GM06990 (cell line): ENCODE data around the gene DYNAP.

ENCODE experiments used
- DNase-seq: peaks from one replicate; pipeline ENCODE4 v3.0.0-alpha.2; 2011; ENCODE audit not compliant: insufficient read length; ENCODE audit errors: extremely low read depth
- H3K27me3 ChIP-seq: replicated peaks from 2 replicates; pipeline ENCODE4 v1.6.0; 2011; ENCODE audit warnings: low read length; ENCODE audit not compliant: control insufficient read depth, insufficient read depth
- H3K36me3 ChIP-seq: 2 replicates; pipeline ENCODE4 v1.5.1; 2011; ENCODE audit warnings: low read length; ENCODE audit not compliant: control insufficient read depth, insufficient read depth
- H3K4me3 ChIP-seq: replicated peaks from 2 replicates; pipeline ENCODE4 v1.5.1; 2011; ENCODE audit warnings: low read depth, mild to moderate bottlenecking, control low read depth, low read length
- CTCF ChIP-seq: IDR thresholded peaks from 2 replicates; pipeline ENCODE4 v1.5.1; 2011; ENCODE audit warnings: low read length, control low read depth, mild to moderate bottlenecking, inconsistent platforms; ENCODE audit not compliant: insufficient read depth, poor library complexity, severe bottlenecking

The DYNAP gene

GRCh38 chr18:54616220-54616848 lies 25.3 kb downstream of the DYNAP start:
- Histone ChIP-seq H3K27me3 (no peaks in the 10 kb centered on the region), H3K4me3 (no peak overlapping the region), H3K36me3 (no peaks in the 10 kb centered on the region)
- DNase-seq = peak; percentile 4
- TF ChIP-seq CTCF = no peak

DNA sequence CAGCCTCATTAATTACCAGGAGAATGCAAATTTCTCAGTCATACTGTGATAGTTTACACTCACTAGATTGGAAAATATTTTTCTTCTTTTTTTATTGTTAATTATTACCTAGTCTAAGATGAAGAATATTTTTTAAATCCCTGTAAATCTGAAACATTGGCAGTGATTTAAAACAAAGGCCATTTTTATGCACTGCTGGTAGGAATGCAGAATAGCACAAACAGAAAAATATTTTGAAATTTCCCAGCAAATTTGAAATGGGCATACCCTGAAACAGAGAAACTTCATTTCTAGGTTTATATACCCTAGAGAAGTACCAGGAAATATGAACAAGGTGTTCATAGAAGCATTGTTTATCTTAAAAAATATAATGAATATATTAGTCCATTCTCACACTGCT lies 31.0 kb downstream of the DYNAP start:
- H3K27me3 ChIP-seq = no peaks in the 10 kb centered on the region; the same call in 1 of the 2 replicates
- no peak overlapping the region for H3K4me3 ChIP-seq
- H3K36me3 ChIP-seq = no peaks in the 10 kb centered on the region
- TF ChIP-seq CTCF = no peak
- no peak for DNase-seq

DNA sequence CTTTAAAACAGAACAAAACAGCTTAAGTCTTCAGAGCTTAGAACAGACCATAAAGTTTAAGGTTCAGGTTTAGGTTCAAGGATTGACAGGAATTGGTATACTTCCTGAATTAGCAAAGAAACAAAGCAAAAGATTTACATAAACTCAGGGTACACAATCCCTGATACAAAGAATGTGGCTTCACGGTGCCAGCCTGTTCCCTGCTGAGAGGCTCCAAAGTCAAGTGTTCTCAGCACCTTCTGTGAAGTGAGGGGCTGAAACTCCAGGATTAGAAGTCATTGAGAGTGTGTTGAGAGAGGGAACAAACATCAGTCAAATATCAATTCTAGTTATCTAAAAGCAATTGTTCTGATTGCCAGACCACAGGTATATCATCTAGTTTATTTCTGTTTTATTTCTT lies 35.7 kb downstream of the DYNAP start:
- H3K36me3 ChIP-seq = no peaks in the 10 kb centered on the region
- DNase-seq = no peak
- no peak overlapping the region for H3K4me3 ChIP-seq
- no peak for TF ChIP-seq CTCF
- no peaks in the 10 kb centered on the region; the same call in 1 of the 2 replicates for H3K27me3 ChIP-seq

GRCh38 chr18:54630963-54631362 lies 39.9 kb downstream of the DYNAP start:
- Histone ChIP-seq H3K4me3 (no peak overlapping the region), H3K36me3 (no peaks in the 10 kb centered on the region), H3K27me3 (no peaks in the 10 kb centered on the region)
- no peak for DNase-seq
- no peak for TF ChIP-seq CTCF

DNA sequence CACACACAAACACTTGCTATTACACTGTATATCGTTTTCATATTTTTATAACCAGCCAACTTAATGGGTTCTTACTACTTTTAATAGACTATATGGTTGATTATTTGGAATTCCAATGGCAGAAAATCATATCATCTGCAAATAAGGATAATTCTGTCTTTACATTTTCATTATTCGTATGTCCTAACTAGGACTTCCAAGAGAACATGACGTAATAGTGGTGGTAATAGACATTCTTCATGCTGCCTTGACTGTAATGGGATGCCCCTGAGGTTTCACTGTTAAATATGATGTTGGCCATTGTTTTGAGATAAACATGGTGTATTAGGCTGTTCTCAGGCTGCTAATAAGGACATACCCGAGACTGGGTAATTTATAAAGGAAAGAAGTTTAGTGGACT lies 45.2 kb downstream of the DYNAP start:
- TF ChIP-seq CTCF = no peak
- H3K36me3 ChIP-seq = no peaks in the 10 kb centered on the region
- DNase-seq = no peak

DNA sequence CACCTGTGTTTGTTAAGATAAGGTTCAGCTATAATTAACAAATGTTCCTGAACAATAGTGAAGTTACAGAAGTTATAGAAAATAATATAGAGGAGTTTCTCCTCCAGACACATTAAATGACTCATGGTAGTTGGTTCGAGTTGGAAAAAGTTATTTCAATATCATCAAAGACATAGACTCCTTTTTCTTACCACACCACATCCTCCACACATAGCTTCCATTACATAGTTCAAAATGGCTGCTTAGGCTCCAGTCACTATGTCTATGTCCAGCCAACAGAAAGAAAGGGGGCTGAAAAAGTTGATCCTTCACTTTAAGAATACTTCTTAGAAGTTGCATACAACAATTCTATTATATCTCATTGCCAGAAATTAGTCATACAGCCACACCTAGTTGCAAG lies 50.7 kb downstream of the DYNAP start:
- no peak for DNase-seq
- no peaks in the 10 kb centered on the region for H3K36me3 ChIP-seq
- TF ChIP-seq CTCF = no peak
- H3K27me3 ChIP-seq = no peaks in the 10 kb centered on the region
- no peak overlapping the region for H3K4me3 ChIP-seq

More for the DNA sequence above, 45.2 kb downstream of the DYNAP start:
- Histone ChIP-seq H3K4me3 (no peak overlapping the region), H3K27me3 (no peaks in the 10 kb centered on the region)
